Suppressor macrophage treated with lipopolysaccharide for 4 hours (primary cell): ENCODE data around the gene XRN1.
"Not testable (repeated sequence)": the region's sequence is repeated elsewhere in the genome, so short reads cannot be mapped to it uniquely, and the experiment has no call there.

Source experiments
- DNase-seq: peaks from one replicate; pipeline ENCODE4 v3.0.0-alpha.2; 2020

The XRN1 gene

DNA sequence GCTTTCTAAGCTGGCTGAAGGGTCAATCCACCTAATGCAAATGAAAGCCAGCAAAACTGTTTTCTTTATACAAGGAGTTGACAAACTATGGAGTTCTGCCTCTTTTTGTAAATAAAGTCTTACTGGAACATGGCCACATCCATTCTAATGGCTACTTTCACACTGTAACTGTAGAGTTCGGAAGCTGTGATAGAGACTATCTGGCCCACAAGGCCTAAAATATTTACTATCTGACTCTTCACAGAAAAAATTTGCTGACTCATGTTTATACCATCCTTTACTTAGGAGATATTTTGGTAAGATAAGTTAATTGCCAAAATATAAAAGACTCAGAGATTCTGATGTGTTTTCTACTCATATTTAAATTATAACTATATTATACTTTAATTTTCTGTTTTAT is 128.7 kb downstream of the XRN1 start:
- DNase-seq = no peak

DNA sequence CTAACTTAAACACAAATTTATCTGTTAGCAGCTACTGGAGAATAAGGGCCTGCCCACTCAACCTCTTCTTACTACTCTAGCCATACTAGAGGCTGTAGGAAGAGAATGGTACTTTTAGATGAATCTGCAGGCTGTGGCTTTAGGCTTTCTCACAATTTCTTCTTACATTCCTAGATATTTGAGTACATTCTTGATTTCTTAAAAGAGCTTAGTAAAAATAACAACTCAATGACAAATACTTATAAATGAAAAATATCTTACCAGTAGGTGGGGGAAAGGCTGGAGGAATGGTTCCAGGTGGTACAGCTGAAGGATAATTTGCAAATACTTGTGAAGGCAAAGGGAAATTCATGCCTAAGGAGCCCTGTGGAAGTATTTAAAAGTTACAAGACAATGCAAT is 129.5 kb downstream of the XRN1 start:
- no peak for DNase-seq

DNA sequence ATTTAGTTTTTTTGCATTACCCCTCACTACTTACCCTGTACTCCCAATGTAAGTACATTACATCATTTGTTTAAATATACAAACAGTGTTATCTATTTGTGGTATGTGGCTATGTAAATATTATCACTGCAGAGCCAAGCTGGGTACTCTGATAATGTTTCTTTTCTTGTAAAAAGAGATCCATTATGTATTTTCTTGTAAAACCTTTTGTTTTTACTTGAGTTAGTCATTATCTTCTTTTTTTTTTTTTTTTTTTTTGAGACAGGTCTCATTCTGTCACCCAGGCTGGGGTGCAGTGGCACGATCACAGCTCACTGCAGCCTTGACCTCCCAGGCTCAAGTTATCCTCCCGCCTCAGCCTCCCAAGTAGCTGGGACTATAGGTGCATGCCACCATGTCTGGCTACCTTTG is 131.9 kb downstream of the XRN1 start:
- DNase-seq = not testable (repeated sequence)

DNA sequence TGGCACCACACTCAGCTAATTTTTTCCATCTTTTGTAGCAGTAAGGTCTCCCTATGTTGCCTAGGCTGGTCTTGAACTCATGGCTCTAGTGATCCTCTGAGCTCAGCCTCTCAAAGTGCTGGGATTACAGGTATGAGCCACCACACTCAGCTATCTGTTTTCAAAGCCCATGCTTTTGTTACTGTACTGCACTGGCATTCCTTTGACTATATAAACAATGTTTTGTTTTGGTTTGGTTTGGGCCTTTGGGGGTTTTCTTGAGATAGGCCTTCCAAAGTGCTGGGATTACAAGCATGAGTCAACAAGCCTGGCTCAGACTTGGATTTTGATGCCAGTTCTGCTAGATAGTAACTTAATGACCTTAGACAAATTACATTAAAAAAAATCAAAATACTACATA is 132.8 kb downstream of the XRN1 start:
- DNase-seq = no peak

DNA sequence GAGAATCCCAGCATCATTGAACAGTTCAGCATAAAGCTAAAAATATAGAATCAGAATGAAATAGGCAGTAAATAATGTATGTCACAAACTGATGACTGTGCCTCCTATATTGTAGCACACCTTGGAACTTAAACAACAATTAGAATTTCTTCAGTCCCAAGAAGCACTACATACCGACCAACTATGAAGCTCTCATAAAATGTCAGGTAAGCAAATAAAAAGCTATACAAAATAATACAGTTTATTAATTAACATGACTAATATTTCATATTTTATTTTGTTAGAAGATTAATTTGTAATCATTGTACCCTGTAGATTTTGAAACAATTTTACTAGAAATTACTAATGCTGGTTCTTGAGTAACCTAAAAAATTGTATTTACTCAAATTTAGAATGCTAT is 137.4 kb downstream of the XRN1 start:
- no peak for DNase-seq

DNA sequence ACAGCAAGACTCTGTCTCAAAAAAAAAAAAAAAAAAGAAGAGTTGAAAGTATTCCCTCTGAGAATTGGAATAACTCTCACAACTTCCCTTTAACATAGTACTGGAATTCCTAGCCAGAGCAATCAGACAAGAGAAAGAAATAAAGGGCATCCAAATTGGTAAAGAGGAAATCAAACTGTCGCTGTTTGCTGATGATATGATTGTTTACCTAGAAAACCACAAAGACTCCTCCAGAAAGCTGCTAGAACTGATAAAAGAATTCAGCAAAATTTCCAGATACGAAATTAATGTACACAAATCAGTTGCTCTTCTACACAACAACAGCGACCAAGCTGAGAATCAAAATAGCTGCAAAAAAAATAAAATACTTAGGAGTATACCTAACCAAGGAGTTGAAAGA is 145.0 kb downstream of the XRN1 start:
- DNase-seq = not testable (repeated sequence)

DNA sequence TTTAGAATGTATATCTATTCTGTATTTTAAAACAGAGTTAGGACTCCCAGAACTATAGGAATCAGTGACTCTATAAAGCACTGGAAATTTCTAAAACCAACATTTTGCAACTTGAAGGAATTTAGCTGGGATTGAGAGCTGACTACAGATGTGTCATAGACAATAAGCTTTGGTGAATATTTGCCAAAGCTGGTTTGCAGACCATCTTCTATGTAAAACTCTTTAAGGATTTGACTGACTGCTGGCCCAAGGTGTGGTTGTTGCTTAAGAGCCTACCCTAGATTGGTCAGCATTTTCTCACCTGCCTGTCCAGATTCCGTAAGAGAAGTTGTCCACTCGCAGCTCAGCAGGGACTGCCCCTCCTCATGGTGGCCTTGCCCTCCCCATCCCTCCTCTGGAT is 149.2 kb downstream of the XRN1 start:
- no peak for DNase-seq

DNA sequence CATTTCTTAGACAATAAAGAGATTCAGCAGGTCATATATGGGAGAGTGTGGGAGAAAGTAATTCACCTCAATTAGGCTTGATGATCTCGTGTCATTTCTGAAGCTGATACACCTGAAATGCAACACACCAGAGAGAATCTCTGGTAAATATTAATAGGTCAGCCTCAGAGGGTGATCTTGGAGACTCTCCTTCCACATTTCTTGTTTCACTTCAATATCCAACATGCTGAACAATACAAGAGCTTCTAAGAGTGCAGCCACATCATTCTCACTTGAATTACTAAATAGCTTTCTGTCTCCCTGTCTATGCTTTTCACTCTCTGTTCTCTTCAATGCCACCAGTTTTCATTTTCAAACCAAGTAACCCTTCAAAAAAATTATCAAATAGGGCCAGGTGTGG is 151.3 kb downstream of the XRN1 start:
- DNase-seq = no peak

DNA sequence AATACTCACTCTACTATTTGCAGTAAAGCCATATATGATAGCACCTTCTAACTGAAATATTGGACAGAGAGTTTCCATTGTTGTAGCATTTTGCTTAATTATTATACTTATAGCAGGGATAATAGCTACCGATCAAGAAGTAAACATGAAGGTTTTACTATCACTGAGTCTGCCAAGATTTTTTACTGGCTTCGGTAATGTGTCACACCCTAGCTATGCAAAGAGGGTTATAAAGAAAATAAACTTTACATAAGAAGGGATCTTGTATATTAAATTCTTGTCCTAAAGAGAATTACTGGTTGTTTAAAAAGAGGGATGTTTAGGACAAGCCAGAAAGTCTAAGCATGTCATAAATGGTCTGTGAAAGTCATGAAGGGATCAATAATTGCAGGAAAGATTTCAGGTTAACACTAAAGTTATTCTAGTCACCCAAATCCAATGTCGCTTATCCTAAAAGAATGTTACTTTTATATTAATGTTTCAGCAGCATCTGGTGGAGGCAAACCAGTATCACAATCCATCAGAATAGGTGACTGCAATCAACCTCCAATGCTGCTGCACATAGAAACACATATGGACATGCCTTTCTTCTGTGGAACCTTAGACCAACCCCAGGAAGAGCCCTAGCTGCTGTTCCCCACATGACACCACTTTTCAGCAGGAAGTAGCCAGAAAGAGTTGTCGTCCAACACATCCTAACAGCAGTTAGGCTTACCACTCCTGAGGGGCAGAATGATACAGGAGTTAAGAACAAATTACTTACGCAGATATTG is 159.8 kb downstream of the XRN1 start:
- DNase-seq = no peak

DNA sequence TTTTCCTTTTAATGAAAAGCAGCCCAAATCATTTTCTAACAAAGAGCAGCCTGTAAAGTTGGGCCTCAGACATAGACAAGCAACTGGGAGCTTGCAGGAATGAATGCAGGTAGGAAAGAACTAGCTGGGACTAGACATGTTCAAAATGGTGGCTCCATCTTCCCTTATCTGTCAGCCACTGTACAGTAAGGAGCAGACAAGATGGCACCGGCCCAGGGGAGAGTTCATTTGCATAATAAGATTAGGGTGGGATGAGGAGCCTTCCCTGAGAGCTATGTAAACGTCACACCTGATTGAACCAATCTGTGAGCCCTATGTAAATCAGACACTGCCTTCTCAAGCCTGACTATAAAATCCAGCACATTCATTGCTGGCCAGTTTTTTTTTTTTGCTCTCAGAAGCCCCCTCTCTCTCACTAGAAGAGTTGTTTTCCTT is 162.7 kb downstream of the XRN1 start:
- DNase-seq = no peak

DNA sequence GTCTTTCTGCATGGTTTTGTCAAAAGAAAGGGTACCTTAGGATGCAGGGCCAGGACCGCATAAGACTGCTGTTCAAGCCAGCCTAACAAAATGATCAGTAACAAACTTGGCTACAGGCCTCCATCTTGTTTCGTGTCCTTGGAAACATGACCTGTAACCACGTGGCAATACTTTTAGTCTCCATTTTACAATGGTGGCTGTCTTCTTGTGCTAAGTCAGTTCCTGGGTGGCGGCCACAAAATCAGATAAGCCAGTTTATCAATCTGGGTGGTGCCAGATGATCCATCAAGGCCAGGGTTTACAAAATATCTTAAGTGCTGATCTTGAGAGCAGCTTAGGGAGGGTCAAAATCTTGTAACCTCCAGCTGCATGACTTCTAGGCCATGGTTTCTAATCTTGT is 165.3 kb downstream of the XRN1 start:
- DNase-seq = no peak

DNA sequence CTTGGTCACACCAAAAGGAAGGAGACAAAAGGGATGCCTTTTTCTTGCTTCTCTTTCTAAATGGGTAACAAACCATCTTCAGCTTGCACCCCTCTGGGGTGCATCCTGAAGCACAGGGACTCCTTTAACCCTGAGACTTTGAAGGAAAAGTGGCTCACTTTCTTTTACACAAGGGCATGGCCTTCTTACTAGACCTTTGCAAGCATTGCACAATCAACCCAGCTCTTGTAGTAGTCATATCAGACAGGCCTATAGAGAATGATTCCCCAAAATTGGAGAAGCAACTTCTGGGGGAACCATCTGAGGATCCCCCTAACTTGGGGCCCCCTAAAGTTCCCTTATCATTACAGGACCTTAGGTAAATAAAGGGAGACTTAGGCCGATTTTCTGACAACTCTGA is 166.4 kb downstream of the XRN1 start:
- peak; percentile 40 for DNase-seq

DNA sequence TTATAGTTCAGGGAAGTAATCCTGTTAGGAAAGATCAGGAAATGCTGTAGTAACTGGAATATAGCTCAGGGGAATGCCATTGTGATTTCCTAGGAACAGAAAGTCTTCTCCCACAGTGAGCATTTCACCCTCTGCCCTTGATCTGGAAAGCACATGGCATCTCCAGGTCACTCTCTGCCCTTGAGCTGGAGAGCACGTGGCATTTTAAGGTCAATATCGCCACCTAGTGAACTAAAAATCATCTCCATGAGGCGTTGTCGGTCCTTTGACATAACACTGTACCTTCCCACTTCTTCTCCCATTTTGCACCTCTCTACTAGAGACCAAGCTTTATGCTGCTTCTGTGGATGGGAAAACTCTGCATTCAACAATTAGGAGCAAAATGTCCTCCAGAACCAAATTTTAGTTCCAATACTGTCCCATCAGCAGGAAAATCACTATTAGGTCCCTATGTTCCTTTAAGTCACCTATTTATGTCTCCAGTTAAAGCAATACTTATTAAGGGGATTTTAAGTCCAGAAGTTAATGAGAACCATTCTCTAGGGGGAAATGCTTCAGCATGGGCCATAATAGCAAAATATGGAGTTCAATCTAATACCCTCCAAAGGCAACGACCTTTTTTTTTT is 167.8 kb downstream of the XRN1 start:
- DNase-seq = peak; percentile 83

DNA sequence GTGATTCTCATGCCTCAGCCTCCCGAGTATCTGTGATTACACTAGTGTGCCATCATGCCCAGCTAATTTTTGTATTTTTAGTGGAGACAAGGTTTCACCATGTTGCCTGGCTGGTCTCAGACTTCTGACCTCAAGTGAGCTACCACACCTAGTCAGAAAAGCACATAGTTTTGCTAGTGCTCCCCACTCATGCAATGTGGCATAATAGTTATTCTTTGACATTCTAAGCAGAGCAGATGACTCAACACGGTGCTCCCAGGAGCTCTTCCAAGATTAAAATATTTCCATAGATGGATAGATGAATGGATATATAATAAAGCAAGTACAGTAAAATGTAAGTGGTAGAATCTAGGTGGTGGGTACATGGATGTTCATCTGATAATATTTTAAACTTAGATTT is 169.4 kb downstream of the XRN1 start:
- no peak for DNase-seq

DNA sequence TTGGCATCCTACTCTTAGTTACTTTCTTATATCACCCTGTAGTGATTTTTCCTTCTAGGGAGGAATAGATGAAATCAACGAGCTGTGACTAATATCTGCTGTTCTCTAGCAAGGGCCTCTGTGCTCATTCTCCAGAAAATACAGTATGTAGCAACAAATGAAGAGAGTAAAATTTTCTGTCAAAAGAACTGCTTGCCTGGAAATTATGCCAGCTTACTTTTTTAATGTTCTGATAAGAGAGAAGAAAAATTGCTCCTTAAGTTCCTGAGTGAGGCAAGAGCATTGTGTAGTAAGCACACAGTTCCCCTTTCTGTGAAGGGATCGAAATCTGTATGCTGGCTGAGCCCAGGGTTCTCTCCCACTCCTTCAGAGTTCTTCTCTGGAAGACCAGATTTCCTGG is 171.1 kb downstream of the XRN1 start:
- DNase-seq = peak; percentile 91

DNA sequence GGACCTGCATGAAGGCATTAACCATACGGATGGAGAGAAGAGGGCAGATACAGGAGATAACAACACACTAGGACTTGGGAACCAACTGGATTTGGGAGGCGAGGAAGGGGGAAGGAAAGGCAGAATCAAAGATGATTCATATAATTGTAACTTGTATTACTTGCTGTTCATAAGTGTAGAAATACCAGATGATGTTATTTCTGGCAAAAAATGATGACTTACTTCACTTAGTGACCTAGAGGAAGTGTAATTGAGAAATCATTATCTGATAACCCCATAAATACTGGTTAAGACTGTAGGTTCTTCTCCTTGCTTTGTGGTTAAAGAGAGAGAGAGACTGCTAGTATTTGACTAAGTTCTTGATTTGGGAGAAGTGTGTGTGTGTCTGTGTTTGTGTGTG is 172.0 kb downstream of the XRN1 start:
- DNase-seq = peak; percentile 89

DNA sequence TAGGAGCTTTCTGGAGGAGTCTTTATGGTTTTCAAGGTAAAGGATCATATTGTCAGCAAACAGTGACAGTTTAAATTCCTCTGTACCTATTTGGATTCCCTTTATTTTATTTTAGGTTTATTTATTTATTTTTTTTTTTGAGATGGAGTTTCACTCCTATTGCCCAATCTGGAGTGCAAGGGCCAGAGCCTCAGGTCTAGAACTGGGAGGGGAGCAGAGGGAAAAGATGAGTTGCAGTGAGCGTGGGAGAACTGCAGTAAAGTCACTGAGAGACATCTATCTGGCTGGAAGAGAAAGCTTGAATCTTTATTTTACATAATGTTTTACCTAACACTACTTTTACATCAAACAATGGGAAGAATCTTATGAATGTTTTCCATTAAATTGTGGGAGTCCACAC is 172.9 kb downstream of the XRN1 start:
- DNase-seq = no peak

DNA sequence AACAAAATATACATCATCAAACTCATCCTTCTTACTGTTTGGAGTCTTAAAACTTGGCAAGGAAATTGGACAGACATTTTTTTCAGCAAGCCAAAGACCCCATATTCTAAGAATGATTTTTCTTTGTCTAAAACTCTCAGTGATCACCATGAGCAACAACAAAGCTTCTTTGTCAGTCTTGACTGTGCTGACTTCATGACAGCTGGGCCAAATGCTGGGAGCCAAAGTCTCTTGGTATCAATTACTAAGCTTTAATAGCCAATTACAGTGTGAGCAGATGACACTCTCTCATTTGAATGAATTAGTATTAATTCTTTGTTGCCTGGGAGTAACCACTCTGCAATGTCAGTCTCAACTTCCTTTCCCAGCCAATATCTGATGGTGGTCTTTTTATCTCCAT is 174.3 kb downstream of the XRN1 start:
- no peak for DNase-seq

DNA sequence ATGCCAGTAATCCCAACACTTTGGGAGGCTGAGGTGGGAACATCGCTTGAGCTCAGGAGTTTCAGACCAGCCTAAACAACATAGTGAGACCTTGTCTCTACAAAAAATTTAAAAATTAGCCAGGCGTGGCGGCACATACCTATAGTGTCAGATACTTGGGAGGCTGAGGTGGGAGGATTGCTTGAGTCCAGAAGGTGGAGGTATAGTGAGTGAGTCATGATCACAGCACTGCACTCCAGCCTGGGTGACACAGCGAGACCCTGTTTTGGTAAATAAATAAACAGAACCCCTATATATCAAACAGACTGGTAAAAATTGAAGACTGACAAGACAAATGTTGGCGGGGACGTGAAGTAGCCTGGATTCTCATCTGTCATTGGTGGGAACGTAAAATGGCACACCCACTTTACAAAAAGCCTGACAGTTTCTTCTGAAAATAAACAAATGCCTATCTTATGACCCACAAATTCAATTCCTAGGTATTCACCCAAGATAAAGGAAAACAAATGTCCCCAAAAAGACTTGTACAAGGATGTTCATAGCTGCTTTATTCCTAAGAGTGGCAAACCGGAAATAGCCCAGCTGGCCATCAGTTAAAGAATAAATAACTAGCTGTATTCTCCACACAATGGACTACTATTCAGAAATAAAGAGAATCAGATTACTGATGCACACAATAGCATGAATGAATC is 175.5 kb downstream of the XRN1 start:
- no peak for DNase-seq

DNA sequence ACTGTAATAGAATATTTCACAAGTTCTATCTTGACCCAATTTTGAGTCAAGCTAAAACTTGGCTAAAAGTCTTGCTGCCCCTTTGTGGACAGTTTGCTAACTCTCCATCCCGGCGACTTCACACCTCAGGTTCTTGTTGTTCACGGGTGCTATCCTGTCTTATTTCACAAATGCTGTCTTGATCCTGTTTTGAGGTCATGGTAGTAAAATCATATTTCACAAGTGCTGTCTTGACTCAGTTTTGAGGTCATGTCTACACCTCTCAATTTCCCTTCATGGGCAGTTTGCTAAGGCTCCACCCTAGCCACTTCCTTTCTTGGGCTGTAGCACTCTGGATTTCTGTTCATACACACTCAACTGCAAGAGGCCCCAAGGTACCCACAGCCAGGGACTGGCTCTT is 177.4 kb downstream of the XRN1 start:
- DNase-seq = peak; percentile 68

DNA sequence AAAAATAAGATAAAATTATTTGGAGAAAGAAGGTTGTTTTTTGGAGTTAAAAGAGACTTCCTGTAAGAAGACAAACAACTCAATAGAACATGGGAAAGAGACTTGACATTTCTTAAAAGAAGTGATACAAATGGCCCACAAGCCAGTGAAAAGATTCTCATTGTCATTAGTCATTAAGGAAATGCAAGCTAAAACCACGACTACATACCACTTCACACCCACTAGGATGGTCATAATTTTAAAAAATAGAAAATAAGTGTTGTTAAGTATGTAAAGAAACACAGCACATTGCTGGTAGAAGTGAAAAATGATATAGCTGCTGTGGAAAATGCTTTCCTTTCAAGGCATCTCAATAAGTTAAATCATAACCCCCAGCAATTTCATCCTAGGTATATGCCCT is 178.1 kb downstream of the XRN1 start:
- peak; percentile 35 for DNase-seq

DNA sequence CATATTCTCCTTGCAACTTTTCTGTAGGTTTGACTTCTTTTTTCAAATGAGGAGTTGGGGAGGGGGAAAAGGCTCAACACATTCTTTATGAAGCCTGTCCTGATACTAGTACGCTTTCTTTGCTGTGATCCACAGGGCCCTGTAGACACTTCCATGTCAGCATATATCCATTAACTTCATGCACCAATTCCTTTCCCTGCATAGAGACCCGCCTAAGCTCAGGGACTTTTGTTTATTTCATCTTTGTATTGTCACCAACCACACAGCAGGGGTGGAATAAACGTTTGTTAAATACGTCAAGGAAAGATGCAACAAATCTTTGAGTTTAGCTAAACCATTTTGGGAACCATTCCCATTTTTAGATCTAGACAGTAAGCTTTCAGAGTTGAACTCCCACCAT is 179.4 kb downstream of the XRN1 start:
- DNase-seq = no peak

DNA sequence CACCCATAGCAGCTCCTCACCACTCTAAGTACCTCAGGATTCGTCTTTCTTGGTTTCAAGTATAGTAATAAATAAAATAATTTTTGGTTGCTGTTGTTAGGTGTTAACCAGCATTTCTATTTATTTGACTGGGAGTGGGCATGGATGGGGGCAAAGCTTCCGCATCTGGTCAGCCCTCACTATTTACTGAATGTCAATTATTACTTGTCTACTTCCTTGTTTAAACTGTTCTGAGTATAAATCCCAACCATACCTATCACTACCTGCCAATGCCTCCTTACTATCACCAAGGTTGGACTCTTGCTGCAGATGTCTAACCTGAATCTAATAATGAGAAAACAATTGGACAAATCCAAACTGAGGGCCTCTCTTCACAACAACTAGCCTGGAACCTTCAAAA is 180.6 kb downstream of the XRN1 start:
- DNase-seq = no peak

DNA sequence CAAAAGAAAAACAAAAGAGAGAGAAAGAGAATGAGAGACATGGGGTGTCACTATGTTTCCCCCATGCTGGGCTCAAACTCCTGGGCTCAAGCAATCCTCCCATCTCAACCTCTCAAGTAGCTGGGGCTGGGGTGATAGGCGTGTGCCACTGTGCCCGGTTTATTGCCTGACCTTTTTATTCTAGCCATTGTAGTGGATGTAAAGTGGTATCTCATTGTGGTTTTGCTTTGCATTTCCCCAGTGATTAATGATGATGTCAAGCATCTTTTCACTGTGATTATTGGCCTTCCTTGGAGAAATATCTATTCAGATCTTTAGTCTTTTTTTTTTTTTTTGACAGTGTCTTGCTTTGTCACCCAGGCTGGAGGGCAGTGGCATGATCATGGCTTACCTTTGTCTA is 184.7 kb downstream of the XRN1 start:
- peak; percentile 49 for DNase-seq
